Nephron progenitor cell (in vitro differentiated cells): ENCODE data around the gene HBA1.

Experiments used
- DNase-seq: peaks from one replicate; pipeline ENCODE4 v3.0.0; 2021
- H3K27ac Mint-ChIP-seq: 2 replicates; pipeline ENCODE4 v1.8.0; 2021; ENCODE audit warnings: mild to moderate bottlenecking, moderate library complexity, mixed read lengths
- H3K27me3 Mint-ChIP-seq: 2 replicates; pipeline ENCODE4 v1.8.0; 2021; ENCODE audit warnings: mild to moderate bottlenecking, low read depth, mixed read lengths; ENCODE audit not compliant: poor library complexity
- H3K36me3 Mint-ChIP-seq: 2 replicates; pipeline ENCODE4 v1.8.0; 2021; ENCODE audit warnings: low read depth, mixed read lengths
- H3K4me1 Mint-ChIP-seq: 2 replicates; pipeline ENCODE4 v1.8.0; 2021; ENCODE audit warnings: mixed read lengths
- H3K4me3 Mint-ChIP-seq: 2 replicates; pipeline ENCODE4 v1.8.0; 2021; ENCODE audit warnings: mild to moderate bottlenecking, moderate library complexity, mixed read lengths
- H3K9me3 Mint-ChIP-seq: 2 replicates; pipeline ENCODE4 v1.8.0; 2021; ENCODE audit warnings: mild to moderate bottlenecking, moderate library complexity, mixed read lengths
- TF ChIP-seq, protein P1 (sequence below): fragments of 200-600 bp; sonication (generic); IDR thresholded peaks from 2 replicates; pipeline ENCODE4 v1.5.0; 2021; ENCODE audit warnings: antibody characterized with exemption

HBA1 gene

GRCh38 chr16:164827-165538, 11.5 kb upstream of the HBA1 start:
- H3K4me1 Mint-ChIP-seq: no peaks in the 10 kb centered on the region
- H3K27ac Mint-ChIP-seq: no peak overlapping the region
- peaks cover 91% of the 10 kb centered on the region for H3K27me3 Mint-ChIP-seq
- no peaks in the 10 kb centered on the region for H3K36me3 Mint-ChIP-seq
- H3K4me3 Mint-ChIP-seq: peak overlapping the region; percentile 20
- TF ChIP-seq, protein P1, sequence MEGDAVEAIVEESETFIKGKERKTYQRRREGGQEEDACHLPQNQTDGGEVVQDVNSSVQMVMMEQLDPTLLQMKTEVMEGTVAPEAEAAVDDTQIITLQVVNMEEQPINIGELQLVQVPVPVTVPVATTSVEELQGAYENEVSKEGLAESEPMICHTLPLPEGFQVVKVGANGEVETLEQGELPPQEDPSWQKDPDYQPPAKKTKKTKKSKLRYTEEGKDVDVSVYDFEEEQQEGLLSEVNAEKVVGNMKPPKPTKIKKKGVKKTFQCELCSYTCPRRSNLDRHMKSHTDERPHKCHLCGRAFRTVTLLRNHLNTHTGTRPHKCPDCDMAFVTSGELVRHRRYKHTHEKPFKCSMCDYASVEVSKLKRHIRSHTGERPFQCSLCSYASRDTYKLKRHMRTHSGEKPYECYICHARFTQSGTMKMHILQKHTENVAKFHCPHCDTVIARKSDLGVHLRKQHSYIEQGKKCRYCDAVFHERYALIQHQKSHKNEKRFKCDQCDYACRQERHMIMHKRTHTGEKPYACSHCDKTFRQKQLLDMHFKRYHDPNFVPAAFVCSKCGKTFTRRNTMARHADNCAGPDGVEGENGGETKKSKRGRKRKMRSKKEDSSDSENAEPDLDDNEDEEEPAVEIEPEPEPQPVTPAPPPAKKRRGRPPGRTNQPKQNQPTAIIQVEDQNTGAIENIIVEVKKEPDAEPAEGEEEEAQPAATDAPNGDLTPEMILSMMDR: no peak
- no peak for DNase-seq
- no peaks in the 10 kb centered on the region for H3K9me3 Mint-ChIP-seq

GRCh38 chr16:165539-166374, 10.7 kb upstream of the HBA1 start, which contains the start of gene HBM:
Gene HBM, plus strand, starts transcription at chr16:165978. Its CDS starts 20 bp downstream, at chr16:165998.
- TF ChIP-seq, protein P1: no peak
- Mint-ChIP-seq H3K9me3 (no peaks in the 10 kb centered on the region), H3K27ac (no peak within 1 kb of the TSS), H3K4me3 (peak within 1 kb of the TSS; percentile 20), H3K36me3 (no peaks in the 10 kb centered on the region), H3K4me1 (no peaks in the 10 kb centered on the region), H3K27me3 (peaks cover 91% of the 10 kb centered on the region)
- no peak for DNase-seq

- H3K4me1 Mint-ChIP-seq: no peaks in the 10 kb centered on the region
- DNase-seq: no peak
- TF ChIP-seq, protein P1: no peak
- H3K27me3 Mint-ChIP-seq: peaks cover 91% of the 10 kb centered on the region
- H3K9me3 Mint-ChIP-seq: no peaks in the 10 kb centered on the region
- no peaks in the 10 kb centered on the region for H3K36me3 Mint-ChIP-seq
- no peak overlapping the region for H3K4me3 Mint-ChIP-seq
- H3K27ac Mint-ChIP-seq: no peak overlapping the region
Measured at GRCh38 chr16:166375-167121, 9.9 kb upstream of the HBA1 start.

GRCh38 chr16:167122-167690, 9.3 kb upstream of the HBA1 start:
- Mint-ChIP-seq H3K4me3 (no peak overlapping the region), H3K9me3 (no peaks in the 10 kb centered on the region), H3K27me3 (peaks cover 91% of the 10 kb centered on the region), H3K4me1 (no peaks in the 10 kb centered on the region), H3K27ac (no peak overlapping the region), H3K36me3 (no peaks in the 10 kb centered on the region)
- no peak for DNase-seq
- TF ChIP-seq, protein P1: no peak

GRCh38 chr16:168424-168823, 8.1 kb upstream of the HBA1 start:
- Mint-ChIP-seq H3K27ac (no peak overlapping the region), H3K36me3 (no peaks in the 10 kb centered on the region), H3K9me3 (no peaks in the 10 kb centered on the region), H3K4me1 (no peaks in the 10 kb centered on the region), H3K27me3 (peaks cover 83% of the 10 kb centered on the region), H3K4me3 (no peak overlapping the region)
- TF ChIP-seq, protein P1: no peak
- no peak for DNase-seq
